HG03575 (cell line): Measurements from ENCODE around the gene ACTR2.
A peak's percentile ranks its signal among the peaks of the same experiment; 100 is the strongest.
"Not testable (repeated sequence)": the region's sequence is repeated elsewhere in the genome, so short reads cannot be mapped to it uniquely, and the experiment has no call there.

ENCODE experiments used
- ATAC-seq: cut with Tn5 transposase; IDR thresholded peaks from one replicate; pipeline ENCODE4 v1.9.1; 2021; ENCODE audit not compliant: unreplicated experiment, insufficient number of reproducible peaks, low FRiP score; ENCODE audit errors: extremely low read depth

The ACTR2 gene

DNA sequence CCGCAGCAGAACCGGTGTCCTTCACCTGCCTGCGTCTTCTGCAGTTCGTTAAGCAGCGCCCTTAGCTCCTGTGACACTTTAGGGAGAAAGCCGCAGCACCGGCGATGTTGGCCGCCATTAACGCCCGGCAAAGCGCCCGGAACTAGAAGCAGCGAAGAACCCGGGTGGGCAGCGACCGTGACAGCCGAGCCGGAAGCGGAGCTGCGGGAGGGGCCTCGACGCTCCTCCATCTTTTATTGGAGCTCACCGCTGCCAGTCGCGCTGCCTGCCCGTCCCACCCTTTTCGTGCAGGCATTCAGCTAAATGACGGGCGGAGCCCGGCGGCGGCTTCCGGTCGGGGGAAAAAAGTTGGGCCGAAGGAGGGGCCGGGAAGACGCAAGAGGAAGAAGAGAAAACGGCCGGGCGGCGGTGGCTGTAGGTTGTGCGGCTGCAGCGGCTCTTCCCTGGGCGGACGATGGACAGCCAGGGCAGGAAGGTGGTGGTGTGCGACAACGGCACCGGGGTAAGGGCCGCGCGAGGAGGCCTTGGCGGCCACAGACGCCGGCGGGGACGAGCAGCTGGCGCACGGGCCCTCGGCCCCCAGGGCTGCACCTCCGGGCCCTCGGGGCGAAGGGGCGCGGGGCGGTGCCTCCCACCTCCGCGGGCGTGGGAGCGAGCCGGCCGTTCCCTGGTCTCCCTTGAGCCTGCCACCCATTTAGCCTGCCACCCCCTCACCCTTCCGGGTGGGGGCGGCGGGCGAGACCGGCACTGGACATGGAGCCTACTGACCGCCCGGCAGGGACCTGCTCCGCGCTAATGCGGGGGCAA, at the start of gene ACTR2:
TSS of gene ACTR2 (plus strand) at position 376 of the 807 bp plus-strand sequence. CDS start at position 455, 79 bp downstream.
- ATAC-seq: peak; percentile 35

DNA sequence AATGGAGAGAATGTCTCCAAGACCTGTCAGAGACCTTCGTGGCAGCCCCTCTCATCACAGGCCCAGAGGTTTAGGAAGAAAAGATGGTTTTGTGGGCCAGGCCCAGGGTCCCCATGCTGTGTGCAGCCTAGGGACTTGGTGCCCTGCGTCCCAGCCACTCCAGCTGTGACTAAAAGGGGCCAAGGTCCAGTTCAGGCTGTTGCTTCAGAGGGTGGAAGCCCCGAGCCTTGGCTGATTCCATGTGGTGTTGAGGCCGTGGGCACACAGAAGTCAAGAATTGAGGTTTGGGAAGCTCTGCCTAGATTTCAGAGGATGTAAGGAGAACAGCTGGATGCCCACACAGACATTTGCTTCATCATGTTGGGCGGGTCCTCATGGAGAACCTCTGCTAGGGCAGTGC, 45.1 kb upstream of the ACTR2 start:
- no peak for ATAC-seq

DNA sequence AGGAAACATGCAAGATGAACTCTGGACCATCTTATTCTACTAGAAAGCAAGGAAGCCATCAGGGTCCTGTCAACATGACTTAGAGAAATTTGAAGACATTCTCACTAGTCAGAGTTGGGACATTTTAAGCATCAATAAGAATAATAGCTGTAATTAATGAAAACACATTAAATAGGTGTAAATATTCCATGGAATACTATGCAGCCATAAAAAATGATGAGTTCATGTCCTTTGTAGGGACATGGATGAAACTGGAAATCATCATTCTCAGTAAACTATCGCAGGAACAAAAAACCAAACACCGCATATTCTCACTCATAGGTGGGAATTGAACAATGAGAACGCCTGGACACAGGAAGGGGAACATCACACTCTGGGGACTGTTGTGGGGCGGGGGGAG, 44.2 kb upstream of the ACTR2 start:
- not testable (repeated sequence) for ATAC-seq

DNA sequence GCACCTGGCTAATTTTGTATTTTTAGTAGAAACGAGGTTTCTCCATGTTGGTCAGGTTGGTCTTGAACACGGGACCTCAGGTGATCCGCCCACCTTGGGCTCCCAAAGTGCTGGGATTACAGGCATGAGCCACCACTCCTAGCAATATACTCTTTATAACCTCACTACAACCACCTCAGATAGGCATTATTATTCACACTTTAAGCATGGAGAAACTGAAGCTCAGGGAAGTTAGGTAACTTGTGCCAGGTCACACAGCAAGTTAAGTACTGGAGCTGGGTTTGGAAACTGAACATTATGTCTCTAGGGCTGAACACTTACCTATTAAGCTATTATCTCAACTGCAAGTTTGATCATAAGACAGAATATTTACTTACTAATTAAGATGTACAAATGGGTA, 42.6 kb upstream of the ACTR2 start:
- ATAC-seq: no peak

DNA sequence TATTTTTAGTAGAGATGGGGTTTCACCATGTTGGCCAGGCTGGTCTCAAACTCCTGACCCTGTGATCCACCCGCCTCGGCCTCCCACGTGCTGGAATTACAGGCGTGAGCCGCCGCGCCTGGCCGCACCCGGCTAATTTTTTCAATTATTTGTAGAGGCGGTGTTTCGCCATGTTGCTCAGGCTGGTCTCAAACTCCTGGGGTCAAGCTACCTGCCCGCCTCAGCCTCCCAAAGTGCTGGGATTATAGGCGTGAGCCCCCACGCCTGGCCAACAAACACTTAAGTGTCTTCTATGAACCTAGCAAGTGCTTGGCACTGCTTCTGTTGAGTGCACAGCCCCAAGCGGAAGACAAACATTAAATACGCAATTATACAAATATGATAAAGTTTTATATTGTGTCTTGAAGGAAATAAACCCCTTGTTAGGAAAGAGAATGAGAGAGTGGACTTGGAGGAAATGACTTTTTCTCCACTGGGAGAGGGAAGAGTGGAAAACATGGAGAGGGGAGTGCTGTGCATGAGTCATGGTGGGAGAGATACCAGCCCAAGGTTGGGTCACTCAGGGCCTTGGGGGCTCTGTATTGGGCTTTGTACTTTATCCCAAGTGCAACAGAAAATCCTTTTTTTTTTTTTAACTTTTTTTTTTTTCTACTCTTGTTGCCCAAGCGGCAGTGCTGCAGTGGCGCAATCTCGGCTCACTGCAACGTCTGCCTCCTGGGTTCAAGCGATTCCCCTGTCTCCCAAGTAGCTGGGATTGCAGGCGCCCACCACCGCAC, 41.4 kb upstream of the ACTR2 start:
- ATAC-seq: no peak

DNA sequence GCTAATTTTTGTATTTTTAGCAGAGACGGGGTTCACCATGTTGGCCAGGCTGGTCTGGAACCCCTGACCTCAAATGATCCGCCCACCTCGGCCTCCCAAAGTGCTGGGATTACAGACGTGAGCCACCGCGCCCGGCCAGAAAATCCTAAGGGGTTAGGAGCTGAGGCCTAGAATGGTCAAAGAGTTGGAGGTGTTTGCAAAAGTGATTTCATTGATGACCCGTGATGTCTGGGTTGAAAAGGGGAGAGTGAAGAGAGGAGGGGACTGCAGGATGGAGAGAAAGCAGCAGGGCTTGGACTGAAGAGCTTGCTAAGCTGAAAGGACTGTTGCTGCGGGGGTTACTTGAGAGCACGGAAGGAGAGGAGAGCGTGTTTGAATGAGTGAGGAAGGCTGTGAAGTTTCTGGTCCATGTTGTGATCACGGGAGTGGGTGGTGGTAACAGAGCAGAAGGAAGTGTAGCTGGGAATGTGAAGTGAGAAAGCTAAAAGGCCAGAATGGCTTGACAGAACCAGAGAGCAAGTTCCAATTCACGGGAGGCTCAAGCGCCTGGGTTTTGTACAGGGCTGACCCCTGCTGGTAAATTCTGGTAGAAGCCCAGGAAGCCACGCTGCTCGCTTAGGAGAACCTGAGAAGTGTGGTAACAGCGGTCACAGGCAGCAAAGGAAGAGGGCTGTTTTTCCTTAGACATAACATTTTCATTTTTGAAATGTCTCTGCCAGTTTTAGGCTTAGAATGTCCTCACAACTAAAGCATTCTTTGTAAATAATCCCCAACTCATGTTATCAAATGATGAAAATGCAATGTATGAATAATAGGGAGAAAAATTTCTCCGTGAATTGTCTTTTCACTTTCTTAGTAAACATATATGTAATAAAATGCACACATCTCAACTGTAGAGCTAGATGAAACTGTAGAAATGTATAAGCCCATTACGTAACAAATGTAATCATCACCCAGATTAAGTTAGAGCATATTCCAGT, 40.5 kb upstream of the ACTR2 start:
- ATAC-seq: no peak

DNA sequence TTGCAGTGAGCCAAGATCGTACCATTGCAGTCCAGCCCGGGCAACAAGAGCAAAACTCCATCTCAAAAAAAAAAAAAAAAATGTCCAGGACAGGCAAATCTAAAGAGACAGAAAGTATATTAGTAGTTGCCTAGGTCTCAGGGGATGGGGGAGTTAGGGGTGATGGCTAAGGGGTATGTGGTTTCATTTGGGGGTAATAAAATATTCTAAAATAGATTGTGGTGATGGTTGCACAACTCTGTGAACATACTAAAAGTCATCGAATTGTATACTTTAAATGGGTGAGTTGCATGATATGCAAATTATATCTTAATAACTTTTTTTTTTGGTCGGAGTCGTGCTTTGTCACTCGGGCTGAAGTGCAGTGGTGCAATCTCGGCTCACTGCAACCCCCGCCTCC, 34.2 kb upstream of the ACTR2 start:
- no peak for ATAC-seq

DNA sequence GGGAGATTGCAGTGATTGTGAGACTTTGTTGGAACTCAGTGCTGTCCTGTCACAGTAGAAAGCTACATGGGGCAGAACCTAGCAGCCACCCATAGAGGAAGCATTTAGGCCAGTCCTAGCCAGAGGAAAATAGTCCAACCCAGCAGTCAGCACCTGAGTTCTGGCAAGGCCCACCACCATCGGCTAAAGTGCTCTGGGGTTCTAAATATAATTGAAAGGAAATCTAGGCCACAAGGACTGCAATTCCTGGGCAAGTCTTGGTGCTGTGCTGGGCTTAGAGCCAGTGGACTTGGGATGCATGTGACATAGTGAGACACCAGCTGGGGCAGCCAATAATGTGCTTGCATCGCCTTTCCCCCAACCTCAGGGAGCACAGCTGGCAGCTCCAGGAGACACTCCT, 28.9 kb upstream of the ACTR2 start:
- ATAC-seq: no peak

DNA sequence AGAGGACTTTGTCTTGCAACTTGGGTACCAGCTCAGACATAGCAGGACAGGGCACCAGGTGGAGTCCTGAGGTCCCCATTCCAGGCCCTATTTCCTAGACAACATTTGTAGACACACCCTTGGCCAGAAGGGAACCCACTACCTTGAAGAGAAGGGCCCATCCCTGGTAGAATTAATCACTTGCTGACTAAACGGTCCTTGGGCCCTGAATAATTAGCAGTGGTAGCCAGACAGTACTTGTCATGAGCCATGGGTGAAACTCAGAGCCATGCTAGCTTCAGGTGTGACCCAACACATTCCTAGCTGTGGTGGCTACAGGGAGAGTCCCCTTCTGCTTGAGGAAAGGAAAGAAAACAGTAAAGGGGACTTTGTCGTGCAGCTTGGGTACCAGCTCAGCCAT, 28.5 kb upstream of the ACTR2 start:
- no peak for ATAC-seq

DNA sequence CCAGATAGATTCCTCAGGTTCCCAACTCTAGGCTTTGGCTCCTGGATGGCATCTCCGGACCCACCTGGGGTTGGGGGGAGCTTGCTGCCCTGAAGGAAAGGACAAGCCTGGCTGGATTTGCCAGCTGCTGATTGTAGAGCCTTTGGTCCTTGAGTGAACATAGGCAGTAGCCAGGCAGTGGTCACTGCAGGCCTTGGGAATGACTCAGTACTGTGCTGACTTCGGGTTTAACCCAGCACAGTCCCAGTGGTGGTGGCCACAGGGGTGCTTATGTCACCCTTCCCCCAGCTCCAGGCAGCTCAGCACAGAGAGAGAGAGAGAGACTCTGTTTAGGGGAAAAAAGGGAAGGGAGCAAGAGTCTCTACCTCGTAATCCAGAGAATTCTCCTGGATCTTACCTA, 27.7 kb upstream of the ACTR2 start:
- ATAC-seq: no peak

DNA sequence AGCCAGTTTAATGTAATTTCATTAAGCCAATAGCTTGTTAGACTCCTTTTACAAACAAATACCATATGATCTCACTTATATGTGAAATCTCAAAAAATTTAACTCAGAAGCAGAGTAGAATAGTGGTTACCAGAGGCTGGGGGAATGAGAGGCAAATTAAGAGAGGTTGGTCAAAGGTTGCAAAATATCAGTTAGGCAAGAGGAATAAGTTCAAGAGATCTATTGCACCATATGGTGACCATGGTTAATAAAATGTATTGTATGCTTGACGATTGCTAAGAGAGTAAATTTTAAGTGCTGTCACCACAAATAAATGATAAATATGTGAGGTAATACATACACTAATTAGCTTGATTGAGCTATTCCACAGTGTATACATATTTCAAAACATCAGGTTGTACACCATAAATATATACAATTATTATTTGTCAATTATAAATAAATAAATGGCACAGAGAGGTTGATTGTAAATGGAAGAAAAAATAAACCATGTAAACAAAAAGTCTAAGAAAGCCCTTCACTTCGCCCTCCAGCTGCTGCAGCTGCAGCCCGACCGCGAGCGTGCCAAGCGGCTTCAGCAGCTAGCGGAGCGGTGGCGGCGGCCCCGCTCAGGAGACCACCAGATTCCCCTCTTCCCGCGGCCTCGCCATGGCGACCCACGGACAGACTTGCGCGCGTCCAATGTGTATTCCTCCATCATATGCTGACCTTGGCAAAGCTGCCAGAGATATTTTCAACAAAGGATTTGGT, 23.0 kb upstream of the ACTR2 start:
- no peak for ATAC-seq

DNA sequence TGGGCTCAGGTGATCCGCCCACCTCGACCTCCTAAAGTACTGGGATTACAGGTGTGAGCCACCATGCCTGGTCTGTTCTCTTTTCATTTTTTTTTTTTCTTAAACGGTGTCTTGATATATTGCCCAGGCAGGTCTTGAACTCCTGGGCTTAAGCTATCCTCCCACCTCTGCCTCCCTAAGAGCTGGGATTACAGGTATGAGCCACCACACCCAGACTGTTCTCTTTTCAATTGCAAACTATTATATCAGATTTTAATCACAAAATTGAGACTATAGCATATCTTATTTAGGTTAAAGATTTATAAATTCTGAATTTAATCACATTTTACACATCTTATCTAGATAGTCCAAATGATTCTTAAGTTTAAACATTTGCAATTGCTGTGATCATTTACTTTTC, 15.5 kb upstream of the ACTR2 start:
- ATAC-seq: no peak

DNA sequence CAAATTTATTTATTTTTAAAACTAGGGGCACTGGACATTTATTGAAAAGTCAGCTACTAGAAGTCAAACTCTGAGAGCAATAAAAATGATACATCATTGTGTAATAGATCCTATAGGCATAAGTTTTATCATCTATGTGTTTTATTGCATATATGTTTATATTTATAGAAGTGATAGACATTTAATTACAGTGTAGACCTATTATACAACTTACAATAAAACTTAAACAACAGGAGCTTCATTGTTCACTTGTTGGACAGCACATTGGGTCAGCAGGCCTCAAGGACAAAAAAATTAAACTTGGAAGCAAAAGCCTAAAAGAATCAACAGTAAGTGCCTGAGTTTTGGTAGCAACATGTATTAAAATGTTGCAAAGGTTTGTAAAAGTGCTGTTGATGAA, 15.0 kb upstream of the ACTR2 start:
- no peak for ATAC-seq

DNA sequence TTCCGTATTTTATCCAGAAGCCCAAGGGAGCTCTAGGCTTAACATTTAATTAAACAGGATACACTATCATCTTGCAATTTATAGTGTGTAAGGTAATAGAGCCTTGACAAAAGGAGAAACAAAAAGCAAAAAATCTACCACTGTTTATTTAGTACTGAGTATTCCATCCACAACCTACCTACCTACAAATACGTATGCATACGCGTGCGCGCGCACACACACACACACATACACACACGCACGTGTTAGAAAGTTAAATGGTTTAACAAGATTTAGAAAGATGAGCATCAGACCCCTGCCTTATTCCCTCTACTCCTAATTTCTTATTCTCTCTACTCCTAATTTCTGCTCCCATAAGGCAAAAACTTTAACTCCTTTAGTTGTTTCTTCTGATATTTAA, 14.6 kb upstream of the ACTR2 start:
- ATAC-seq: no peak

DNA sequence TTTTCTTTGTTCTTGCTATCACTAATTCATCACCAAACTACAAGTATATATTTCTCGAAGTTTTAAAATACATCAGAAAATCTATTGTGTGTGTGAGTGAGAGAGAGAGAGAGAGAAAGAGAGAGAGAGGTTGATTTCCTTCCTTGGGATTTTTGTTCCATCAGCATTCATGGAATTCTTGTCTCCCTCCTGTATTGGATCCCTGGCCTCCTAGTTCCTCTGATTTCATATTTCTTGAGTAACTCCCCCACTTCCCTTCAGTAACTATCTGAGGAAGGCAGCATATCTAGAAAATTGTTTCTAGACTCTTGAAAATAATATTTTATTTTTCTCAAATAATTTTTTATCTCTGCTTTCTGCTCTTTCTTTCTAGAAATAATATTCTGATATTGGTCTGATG, 13.3 kb upstream of the ACTR2 start:
- ATAC-seq: no peak

DNA sequence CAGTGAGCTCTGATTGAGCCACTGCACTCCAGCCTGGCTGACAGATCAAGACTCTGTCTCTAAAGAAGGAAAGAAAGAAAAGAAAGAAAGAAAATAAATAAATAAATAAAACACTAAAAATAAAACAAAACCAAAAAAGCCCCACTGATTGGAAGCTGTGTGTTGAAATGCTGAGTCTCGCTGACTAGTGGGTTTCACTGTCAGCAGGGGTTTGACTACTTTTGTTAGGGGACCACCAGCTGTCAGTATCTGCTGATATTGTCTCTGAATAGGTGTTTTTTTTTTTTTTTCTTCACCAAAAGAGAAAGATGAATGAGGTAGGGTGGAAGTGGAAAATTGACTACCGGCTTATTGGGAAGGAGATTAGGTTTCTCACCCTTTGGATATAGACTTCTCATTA, 12.8 kb upstream of the ACTR2 start:
- no peak for ATAC-seq

DNA sequence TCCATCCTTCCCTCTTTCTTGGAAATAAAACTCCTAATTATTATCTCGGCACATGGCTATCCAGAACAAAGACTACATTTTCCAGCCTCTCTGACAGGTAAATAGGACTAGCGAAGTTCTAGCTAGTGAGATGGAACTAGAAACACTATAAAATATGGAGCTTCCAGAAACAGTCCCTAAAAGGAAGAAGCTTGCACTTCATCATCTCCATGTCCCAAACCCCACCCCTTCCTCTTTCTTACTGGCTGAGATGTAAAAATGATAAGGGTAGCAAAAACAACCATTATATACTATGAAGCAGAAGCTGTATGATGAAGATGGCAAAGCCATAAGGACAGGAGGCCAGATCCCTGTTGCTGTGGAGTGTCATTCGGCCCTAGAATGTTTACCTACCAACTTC, 11.7 kb upstream of the ACTR2 start:
- no peak for ATAC-seq

DNA sequence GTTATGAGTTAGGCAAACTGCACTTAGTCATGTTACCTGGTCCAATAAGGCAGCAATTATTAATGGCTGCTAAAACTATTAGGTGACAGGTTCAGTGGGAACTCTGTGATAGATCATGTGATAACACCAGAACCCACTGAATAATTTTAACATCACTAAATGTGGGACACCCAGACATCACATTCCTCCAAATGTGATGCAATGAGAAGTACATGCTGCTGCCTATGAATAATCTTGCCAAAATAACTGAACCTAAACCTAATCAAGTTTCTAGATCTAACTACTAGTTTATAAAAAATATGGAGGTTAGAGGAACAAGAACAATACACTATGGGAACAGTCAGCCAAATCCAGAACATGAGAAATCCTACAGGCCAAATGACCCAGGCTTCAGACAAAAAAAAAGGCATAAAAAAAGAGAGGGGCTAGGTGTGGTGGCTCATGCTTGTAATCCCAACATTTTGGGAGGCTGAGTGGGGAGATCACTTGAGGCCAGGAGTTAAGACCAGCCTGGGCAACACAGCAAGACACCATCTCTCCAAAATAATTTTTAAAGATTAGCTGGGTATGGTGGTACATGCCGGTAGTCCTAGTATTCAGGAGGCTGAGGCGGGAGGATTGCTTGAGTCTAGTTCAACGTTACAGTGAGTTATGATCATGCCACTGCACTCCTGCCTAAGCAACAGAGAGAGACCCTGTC, 7.0 kb upstream of the ACTR2 start:
- no peak for ATAC-seq
